HEK293 (cell line): ENCODE measurements around the gene MISFA.

Source experiments
- CTCF ChIA-PET: fragments of 350-600 bp; formaldehyde crosslinking; extraction: SDS; loops from one replicate; lab custom pipeline; 2021; ENCODE audit warnings: antibody characterized with exemption; lab: Yijun Ruan, JAX
- POLR2A ChIA-PET: fragments of 300-600 bp; formaldehyde crosslinking; extraction: SDS; loops from one replicate; lab custom pipeline; 2020; ENCODE audit warnings: antibody characterized with exemption, inconsistent platforms; lab: Yijun Ruan, JAX
- H3K27ac ChIP-seq: fragments of 200-500 bp; sonication (Bioruptor generic); 2 replicates; pipeline ENCODE4 v1.5.1; 2014; ENCODE audit warnings: low read depth, low read length, control low read depth, inconsistent platforms; ENCODE audit errors: extremely low read depth
- H3K36me3 ChIP-seq, 2 experiments: fragments of 200-500 bp in 1 of 2; sonication (Bioruptor generic) in 1 of 2; 1 replicate in 1 of 2; 2 replicates in 1 of 2; pipeline ENCODE4 v1.5.1; 2014 to 2017; ENCODE audit warnings: inconsistent platforms in 2 of 2, low read length in 2 of 2; ENCODE audit not compliant: control insufficient read depth in 2 of 2, insufficient read depth in 1 of 2
- H3K4me1 ChIP-seq: fragments of 200-500 bp; sonication (Bioruptor generic); 2 replicates; pipeline ENCODE4 v1.5.1; 2014; ENCODE audit warnings: mild to moderate bottlenecking, low read length, inconsistent platforms; ENCODE audit not compliant: control insufficient read depth, insufficient read depth
- H3K4me3 ChIP-seq: 2 replicates; pipeline ENCODE4 v1.5.1; 2011; ENCODE audit warnings: low read depth, mild to moderate bottlenecking, control low read depth, low read length, moderate library complexity
- H3K9me3 ChIP-seq: fragments of 200-500 bp; sonication (Bioruptor generic); 2 replicates; pipeline ENCODE4 v1.5.1; 2014; ENCODE audit warnings: low read depth, low read length, inconsistent platforms; ENCODE audit not compliant: control insufficient read depth, insufficient read depth
- CTCF ChIP-seq: fragments of 450-650 bp; formaldehyde crosslinking; IDR thresholded peaks from 2 replicates; pipeline ENCODE4 v1.5.1; 2016; ENCODE audit warnings: missing biosample characterization, missing genetic modification characterization
- HOXC10 ChIP-seq: sonication (generic); formaldehyde crosslinking; IDR thresholded peaks from 2 replicates; pipeline ENCODE4 v1.8.1; 2023; ENCODE audit warnings: mild to moderate bottlenecking, missing genetic modification reagents
- KLF7 ChIP-seq: fragments of 450-650 bp; formaldehyde crosslinking; IDR thresholded peaks from 2 replicates; pipeline ENCODE4 v1.5.1; 2016; ENCODE audit warnings: missing biosample characterization, missing genetic modification characterization, borderline replicate concordance
- KLF9 ChIP-seq: fragments of 450-650 bp; formaldehyde crosslinking; IDR thresholded peaks from 2 replicates; pipeline ENCODE4 v1.5.1; 2016; ENCODE audit warnings: missing biosample characterization, missing genetic modification characterization, low read depth
- YY1 ChIP-seq: fragments of 450-650 bp; formaldehyde crosslinking; IDR thresholded peaks from 2 replicates; pipeline ENCODE4 v1.5.1; 2018; ENCODE audit warnings: missing biosample characterization, missing genetic modification characterization
- ZBTB11 ChIP-seq: fragments of 450-650 bp; formaldehyde crosslinking; conservative IDR thresholded peaks from 2 replicates; pipeline ENCODE4 v1.5.1; 2016; ENCODE audit warnings: low read depth, missing biosample characterization, missing genetic modification characterization
- ZNF140 ChIP-seq: fragments of 450-650 bp; formaldehyde crosslinking; IDR thresholded peaks from 2 replicates; pipeline ENCODE4 v1.5.1; 2016; ENCODE audit warnings: missing biosample characterization, missing genetic modification characterization
- ZNF155 ChIP-seq: fragments of 450-650 bp; formaldehyde crosslinking; IDR thresholded peaks from 2 replicates; pipeline ENCODE4 v1.5.1; 2016; ENCODE audit warnings: missing biosample characterization, missing genetic modification characterization
- ZNF157 ChIP-seq: fragments of 450-650 bp; formaldehyde crosslinking; IDR thresholded peaks from 2 replicates; pipeline ENCODE4 v1.5.1; 2016; ENCODE audit warnings: missing biosample characterization, missing genetic modification characterization
- ZNF174 ChIP-seq: fragments of 450-650 bp; formaldehyde crosslinking; IDR thresholded peaks from 2 replicates; pipeline ENCODE4 v1.5.0; 2017; ENCODE audit warnings: missing biosample characterization, mild to moderate bottlenecking, missing genetic modification characterization
- ZNF266 ChIP-seq: fragments of 450-650 bp; formaldehyde crosslinking; IDR thresholded peaks from 2 replicates; pipeline ENCODE4 v1.5.1; 2016; ENCODE audit warnings: missing biosample characterization, missing genetic modification characterization, low read depth
- ZNF274 ChIP-seq, 2 experiments: fragments of 200-500 bp in 1 of 2; fragments of 450-650 bp in 1 of 2; sonication (Bioruptor generic) in 1 of 2; formaldehyde crosslinking in 1 of 2; IDR thresholded peaks; 2 replicates each; pipeline versions ENCODE4 v1.5.1 to v1.6.1; 2014 to 2016; ENCODE audit warnings: borderline replicate concordance in 1 of 2, inconsistent platforms in 1 of 2, low read length in 1 of 2, missing biosample characterization in 1 of 2, missing genetic modification characterization in 1 of 2
- ZNF350 ChIP-seq: fragments of 450-650 bp; formaldehyde crosslinking; IDR thresholded peaks from 2 replicates; pipeline ENCODE4 v1.5.0; 2017; ENCODE audit warnings: missing biosample characterization, mild to moderate bottlenecking, missing genetic modification characterization
- ZNF416 ChIP-seq: fragments of 450-650 bp; formaldehyde crosslinking; IDR thresholded peaks from 2 replicates; pipeline ENCODE4 v1.5.1; 2016; ENCODE audit warnings: missing biosample characterization, missing genetic modification characterization
- ZNF488 ChIP-seq: fragments of 450-650 bp; formaldehyde crosslinking; IDR thresholded peaks from 2 replicates; pipeline ENCODE4 v1.5.1; 2016; ENCODE audit warnings: missing biosample characterization, missing genetic modification characterization
- ZNF549 ChIP-seq: fragments of 450-650 bp; IDR thresholded peaks from 2 replicates; pipeline ENCODE4 v1.5.1; 2018; ENCODE audit warnings: missing biosample characterization, missing genetic modification characterization, mild to moderate bottlenecking, inconsistent platforms, moderate library complexity
- ZNF610 ChIP-seq: fragments of 450-650 bp; formaldehyde crosslinking; IDR thresholded peaks from 2 replicates; pipeline ENCODE4 v1.5.1; 2016; ENCODE audit warnings: missing biosample characterization, missing genetic modification characterization, borderline replicate concordance
- ZNF658 ChIP-seq: fragments of 450-650 bp; formaldehyde crosslinking; IDR thresholded peaks from 2 replicates; pipeline ENCODE4; 2016; ENCODE audit warnings: missing biosample characterization, missing genetic modification characterization
- ZSCAN30 ChIP-seq: fragments of 450-650 bp; IDR thresholded peaks from 2 replicates; pipeline ENCODE4 v1.5.1; 2018; ENCODE audit warnings: missing biosample characterization, mild to moderate bottlenecking, missing genetic modification characterization, moderate library complexity
- ZSCAN5A ChIP-seq: fragments of 450-650 bp; formaldehyde crosslinking; IDR thresholded peaks from 2 replicates; pipeline ENCODE4 v1.5.1; 2016; ENCODE audit warnings: missing biosample characterization, missing genetic modification characterization

The MISFA gene

GRCh38 chr11:18580113-18580766 lies 19.3 kb upstream of the MISFA start:
- TF ChIP-seq ZNF610 (no peak), ZNF157 (tag by site-specific recombination) (no peak), YY1 (no peak), ZNF350 (tag by site-specific recombination) (no peak), HOXC10 (no peak), ZNF140 (tag by site-specific recombination) (no peak), ZNF174 (tag by site-specific recombination) (no peak)
- CTCF ChIA-PET = interaction anchor here (1.2 kb wide), 2 partner anchors 8 to 114 kb away, joined by 3 to 4 read pairs; partner anchors contain the start of gene UEVLD
- H3K36me3 ChIP-seq = peaks cover 0 to 6% of the 10 kb centered on the region in 2 experiments; a peak in 2 of 3 replicates
- H3K9me3 ChIP-seq = no peaks in the 10 kb centered on the region
- H3K4me1 ChIP-seq = no peaks in the 10 kb centered on the region
- H3K4me3 ChIP-seq = no peak overlapping the region
- POLR2A ChIA-PET = interaction anchor here (0.7 to 2.5 kb wide), 3 partner anchors 8 to 54 kb away, joined by 3 to 7 read pairs (median 5); partner anchors contain the start of genes SPTY2D1 and UEVLD
- no peak overlapping the region for H3K27ac ChIP-seq

GRCh38 chr11:18581825-18582224 lies 17.8 kb upstream of the MISFA start:
- POLR2A ChIA-PET = interaction anchor here (0.7 kb wide), 1 partner anchor 20 kb away, joined by 7 read pairs; no protein-coding TSS in a partner anchor
- no peaks in the 10 kb centered on the region; a peak in 1 of 3 replicates for H3K36me3 ChIP-seq

GRCh38 chr11:18588297-18589252 lies 11.0 kb upstream of the MISFA start, which contains the start of gene UEVLD:
TSS of gene UEVLD (minus strand) at chr11:18588734. CDS start at chr11:18588654, 80 bp downstream.
- H3K9me3 ChIP-seq = no peaks in the 10 kb centered on the region
- ChIA-PET POLR2A (interaction anchor here (0.5 to 1.6 kb wide), 8 partner anchors 9 to 118 kb away, joined by 3 to 5 read pairs (median 3); partner anchors contain the start of gene SPTY2D1), CTCF (interaction anchor here (0.7 to 0.9 kb wide), 2 partner anchors 9 to 217 kb away, joined by 3 to 4 read pairs; no protein-coding TSS in a partner anchor)
- H3K4me3 ChIP-seq = peak within 1 kb of the TSS; percentile 99
- H3K27ac ChIP-seq = peak within 1 kb of the TSS; percentile 35
- no peaks in the 10 kb centered on the region for H3K4me1 ChIP-seq
- H3K36me3 ChIP-seq = no peaks in the 10 kb centered on the region
- TF ChIP-seq ZNF549 (tag by site-specific recombination) (no peak), ZNF266 (tag by site-specific recombination) (no peak), ZSCAN30 (peak; percentile 70), CTCF (tag by site-specific recombination) (no peak), ZNF658 (tag by site-specific recombination) (no peak), ZNF488 (tag by site-specific recombination) (no peak), ZNF416 (tag by site-specific recombination) (no peak), ZNF274 (IDR thresholded peaks at IDR 0.05; ENCODE audit: low read length) (no peak), ZNF274 (tag by site-specific recombination; IDR thresholded peaks at IDR 0.05; ENCODE audit: borderline replicate concordance) (no peak), ZBTB11 (tag by site-specific recombination) (peak; percentile 94), KLF7 (tag by site-specific recombination) (0 out of 2 replicates have a peak, but pooled peaks have one; percentile 32)

More at GRCh38 chr11:18581825-18582224, 17.8 kb upstream of the MISFA start:
- TF ChIP-seq ZSCAN5A (tag by site-specific recombination) (no peak), KLF9 (tag by site-specific recombination) (no peak), ZNF155 (no peak), ZNF174 (tag by site-specific recombination) (no peak)
- no peak overlapping the region for H3K4me3 ChIP-seq
- H3K4me1 ChIP-seq = no peaks in the 10 kb centered on the region
- no peaks in the 10 kb centered on the region for H3K9me3 ChIP-seq
- CTCF ChIA-PET = interaction anchor here (0.6 to 1.1 kb wide), 2 partner anchors 150 to 1209 kb away, joined by 3 read pairs; no protein-coding TSS in a partner anchor
- no peak overlapping the region for H3K27ac ChIP-seq
